RWPE1 (cell line): ENCODE data around the gene UFD1.

Experiments
- CTCF ChIA-PET: fragments of 350-600 bp; sonication (Branson Sonifier 250); formaldehyde crosslinking; extraction: SDS; loops from one replicate; lab custom pipeline; 2021; lab: Yijun Ruan, JAX
- POLR2A ChIA-PET: fragments of 400-600 bp; formaldehyde crosslinking; extraction: SDS; loops from one replicate; lab custom pipeline; 2020; ENCODE audit warnings: antibody characterized with exemption; ENCODE audit not compliant: low non-redundant PET; lab: Yijun Ruan, JAX
- DNase-seq: peaks from one replicate; pipeline ENCODE4 v3.0.0; 2012; ENCODE audit warnings: low spot score
- H3K27ac ChIP-seq: fragments of 450-650 bp; 2 replicates; pipeline ENCODE4 v1.5.1; 2017
- CTCF ChIP-seq: fragments of 450-650 bp; conservative IDR thresholded peaks from 2 replicates; pipeline ENCODE4 v1.5.1; 2017; ENCODE audit warnings: low read depth, mild to moderate bottlenecking

The UFD1 gene

GRCh38 chr22:19412478-19412877 lies 66.5 kb downstream of the UFD1 start:
- POLR2A ChIA-PET, result no interaction called here
- H3K27ac ChIP-seq, result no peak overlapping the region
- CTCF ChIA-PET, result no interaction called here
- DNase-seq, result no peak
- no peak for TF ChIP-seq CTCF

- POLR2A ChIA-PET, result no interaction called here
Measured at GRCh38 chr22:19411690-19412045, 67.3 kb downstream of the UFD1 start.

GRCh38 chr22:19410941-19411689 lies 67.9 kb downstream of the UFD1 start:
- POLR2A ChIA-PET, result no interaction called here
- no peak for DNase-seq
- no peak overlapping the region for H3K27ac ChIP-seq
- CTCF ChIA-PET, result no interaction called here
- no peak for TF ChIP-seq CTCF

More at GRCh38 chr22:19411690-19412045, 67.3 kb downstream of the UFD1 start:
- CTCF ChIA-PET, result no interaction called here
- no peak overlapping the region for H3K27ac ChIP-seq
- TF ChIP-seq CTCF, result no peak
- DNase-seq, result no peak

GRCh38 chr22:19407649-19408606 lies 71.1 kb downstream of the UFD1 start:
- DNase-seq, result no peak
- H3K27ac ChIP-seq, result no peak overlapping the region
- TF ChIP-seq CTCF, result no peak
- ChIA-PET POLR2A (no interaction called here), CTCF (no interaction called here)

- ChIA-PET POLR2A (no interaction called here), CTCF (interaction anchor here (0.5 to 1.0 kb wide), 2 partner anchors 16 to 58 kb away, joined by 3 read pairs; no protein-coding TSS in a partner anchor)
- no peak for DNase-seq
- no peak for TF ChIP-seq CTCF
- no peak overlapping the region for H3K27ac ChIP-seq
Measured at GRCh38 chr22:19406846-19407245, 72.1 kb downstream of the UFD1 start.

GRCh38 chr22:19406281-19406811 lies 72.6 kb downstream of the UFD1 start:
- no peak overlapping the region for H3K27ac ChIP-seq
- ChIA-PET POLR2A (no interaction called here), CTCF (interaction anchor here (0.5 to 1.0 kb wide), 2 partner anchors 15 to 57 kb away, joined by 3 read pairs; no protein-coding TSS in a partner anchor)
- no peak for DNase-seq
- TF ChIP-seq CTCF, result no peak
